Caco-2 (cell line): Measurements from ENCODE around the gene DIS3L2. TPM values are rescaled to one million over a fixed set of nuclear protein-coding genes. Genes with fewer than 3 reads are reported as not detected.
A peak's percentile ranks its signal among the peaks of the same experiment; 100 is the strongest.
"Not testable (repeated sequence)": the region's sequence is repeated elsewhere in the genome, so short reads cannot be mapped to it uniquely, and the experiment has no call there.

Experiments used
- BruUV-seq: library from RNA; stranded (reverse); fragments of 400-500 nt; replicated peaks from 2 replicates; lab custom pipeline; 2021; lab: Mats Ljungman, UMichigan
- CTCF ChIA-PET: fragments of 300-600 bp; sonication (Branson Sonifier 250); formaldehyde crosslinking; loops from one replicate; lab custom pipeline; 2022; ENCODE audit warnings: antibody characterized with exemption; lab: Charles Lee
- POLR2A ChIA-PET: fragments of 300-600 bp; sonication (Branson Sonifier 250); formaldehyde crosslinking; loops from one replicate; lab custom pipeline; 2022; ENCODE audit warnings: antibody characterized with exemption; lab: Charles Lee
- DNase-seq, 2 experiments: peaks; one replicate each; pipeline versions ENCODE4 v3.0.0 to v3.0.0-alpha.2; 2020 to 2022
- H3K27me3 ChIP-seq: replicated peaks from 2 replicates; pipeline ENCODE4 v1.6.0; 2011; ENCODE audit warnings: low read length; ENCODE audit not compliant: control insufficient read depth, insufficient read depth
- H3K36me3 ChIP-seq: 2 replicates; pipeline ENCODE4 v1.5.1; 2011; ENCODE audit warnings: low read length; ENCODE audit not compliant: control insufficient read depth, insufficient read depth
- H3K4me1 ChIP-seq: fragments of 250-450 bp; sonication (Bioruptor Pico); 2 replicates; pipeline ENCODE4 v1.5.1; 2020; ENCODE audit warnings: mild to moderate bottlenecking
- H3K4me3 ChIP-seq: 2 replicates; pipeline ENCODE4 v1.5.1; 2011; ENCODE audit warnings: low read depth, mild to moderate bottlenecking, control low read depth, low read length
- H3K9me3 ChIP-seq: fragments of 250-450 bp; sonication (Bioruptor Pico); 2 replicates; pipeline ENCODE4 v1.5.1; 2020; ENCODE audit warnings: mild to moderate bottlenecking, moderate library complexity
- H3K27ac Mint-ChIP-seq: one replicate; pipeline ENCODE4 v1.8.0; 2022; ENCODE audit warnings: mixed read lengths; ENCODE audit not compliant: unreplicated experiment
- H3K27me3 Mint-ChIP-seq: one replicate; pipeline ENCODE4 v1.8.0; 2022; ENCODE audit warnings: mixed read lengths; ENCODE audit not compliant: insufficient read depth, unreplicated experiment
- H3K36me3 Mint-ChIP-seq: one replicate; pipeline ENCODE4 v1.8.0; 2022; ENCODE audit warnings: mild to moderate bottlenecking, mixed read lengths; ENCODE audit not compliant: insufficient read depth, unreplicated experiment
- H3K4me1 Mint-ChIP-seq: one replicate; pipeline ENCODE4 v1.8.0; 2022; ENCODE audit warnings: low read depth, mixed read lengths; ENCODE audit not compliant: unreplicated experiment
- H3K4me3 Mint-ChIP-seq: one replicate; pipeline ENCODE4 v1.8.0; 2022; ENCODE audit warnings: mild to moderate bottlenecking, moderate library complexity, mixed read lengths; ENCODE audit not compliant: unreplicated experiment
- H3K9me3 Mint-ChIP-seq: one replicate; pipeline ENCODE4 v1.8.0; 2022; ENCODE audit warnings: mixed read lengths; ENCODE audit not compliant: unreplicated experiment
- CTCF ChIP-seq, 2 experiments: fragments of 200-600 bp in 1 of 2; IDR thresholded peaks; 1 replicate in 1 of 2; 2 replicates in 1 of 2; pipeline versions ENCODE4 v1.5.1 to v1.8.0; 2011 to 2022; ENCODE audit warnings: antibody characterized with exemption in 1 of 2, control low read depth in 1 of 2, inconsistent platforms in 1 of 2, low read depth in 1 of 2, low read length in 1 of 2, mild to moderate bottlenecking in 1 of 2, moderate library complexity in 1 of 2; ENCODE audit not compliant: insufficient read depth in 1 of 2, severe bottlenecking in 1 of 2, unreplicated experiment in 1 of 2
- intact Hi-C: fragments of 100-400 bp; cut with micrococcal nuclease; formaldehyde crosslinking; loops from one replicate; pipeline ENCODE4 v1.10.0; 2022; ENCODE audit not compliant: unreplicated experiment
- total RNA-seq: library from RNA; stranded (reverse); gene quantifications from 2 replicates; pipeline ENCODE4 v1.2.3, GENCODE V29; 2022

Gene DIS3L2
- total RNA-seq, 1 experiment from 2014 or later, result 15.5 TPM

DNA sequence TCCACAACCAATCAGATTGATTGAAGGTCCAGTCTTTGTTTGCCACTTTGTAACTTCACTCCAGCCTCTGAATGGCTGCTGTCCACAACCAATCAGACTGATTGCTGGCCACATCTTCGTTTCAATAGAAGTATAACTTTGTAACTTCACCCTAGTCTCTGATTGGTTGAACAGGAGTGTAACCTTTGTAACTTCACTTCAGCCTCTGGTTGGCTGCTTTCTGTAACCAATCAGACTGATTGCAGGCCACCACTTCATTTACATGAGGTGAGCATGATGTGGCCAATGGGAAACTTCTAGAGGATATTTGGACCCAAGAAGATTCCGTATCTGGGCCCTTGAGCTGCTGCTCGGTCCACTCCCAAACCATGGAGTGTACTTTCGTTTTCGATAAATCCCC is 400.1 kb downstream of the DIS3L2 start:
- intact Hi-C loops, result no loop called here
- Histone ChIP-seq H3K9me3 (no peaks in the 10 kb centered on the region), H3K4me1 (0 out of 2 replicates have a peak, but pooled peaks cover 4% of the 10 kb centered on the region), H3K4me3 (no peak overlapping the region), H3K36me3 (no peaks in the 10 kb centered on the region), H3K27me3 (no peaks in the 10 kb centered on the region)
- Mint-ChIP-seq H3K4me3 (no peak overlapping the region), H3K4me1 (no peaks in the 10 kb centered on the region), H3K27ac (no peak overlapping the region), H3K9me3 (no peaks in the 10 kb centered on the region), H3K27me3 (no peaks in the 10 kb centered on the region), H3K36me3 (no peaks in the 10 kb centered on the region)
- peak in 1 of 2 experiments; percentile 1 for DNase-seq
- no TSS peak for BruUV-seq
- CTCF ChIA-PET, result no interaction called here
- POLR2A ChIA-PET, result no interaction called here
- TF ChIP-seq CTCF (IDR thresholded peaks at IDR 0.05; ENCODE audit: insufficient read depth in 1 of 2, low read depth in 1 of 2, low read length in 1 of 2, severe bottlenecking in 1 of 2, unreplicated experiment in 1 of 2), result no peak

- Mint-ChIP-seq H3K36me3 (no peaks in the 10 kb centered on the region), H3K4me3 (no peak overlapping the region), H3K27ac (no peak overlapping the region), H3K4me1 (no peaks in the 10 kb centered on the region), H3K9me3 (no peaks in the 10 kb centered on the region), H3K27me3 (no peaks in the 10 kb centered on the region)
- Histone ChIP-seq H3K4me3 (no peak overlapping the region), H3K9me3 (no peaks in the 10 kb centered on the region), H3K36me3 (no peaks in the 10 kb centered on the region), H3K4me1 (0 out of 2 replicates have a peak, but pooled peaks cover 4% of the 10 kb centered on the region), H3K27me3 (no peaks in the 10 kb centered on the region)
- TF ChIP-seq CTCF (IDR thresholded peaks at IDR 0.05; ENCODE audit: insufficient read depth in 1 of 2, low read depth in 1 of 2, low read length in 1 of 2, severe bottlenecking in 1 of 2, unreplicated experiment in 1 of 2), result no peak
- peak in 1 of 2 experiments; percentile 3 for DNase-seq
- intact Hi-C loops, result no loop called here
- BruUV-seq, result no TSS peak
- CTCF ChIA-PET, result no interaction called here
- POLR2A ChIA-PET, result no interaction called here
These were observed 400.8 kb downstream of the DIS3L2 start for GRCh38 chr2:232362174-232362900.

- H3K36me3 ChIP-seq, intact Hi-C loops, H3K4me3 ChIP-seq, H3K9me3 ChIP-seq, BruUV-seq, H3K27me3 ChIP-seq, H3K9me3 Mint-ChIP-seq, H3K27ac Mint-ChIP-seq, H3K4me3 Mint-ChIP-seq, H3K4me1 Mint-ChIP-seq, H3K4me1 ChIP-seq, H3K36me3 Mint-ChIP-seq, H3K27me3 Mint-ChIP-seq, POLR2A ChIA-PET: not testable (repeated sequence)
- DNase-seq, result peak in 1 of 2 experiments; percentile 16
- CTCF ChIA-PET, result interaction anchor here (0.6 kb wide), 1 partner anchor 9 kb away, joined by 4 read pairs; no protein-coding TSS in a partner anchor
These were observed 401.7 kb downstream of the DIS3L2 start for GRCh38 chr2:232363064-232363783.
